SKM-1 (cell line): ENCODE results near the gene ZNF205.

Source experiments
- DNase-seq: peaks from one replicate; lab custom pipeline; 2025; ENCODE audit not compliant: unreplicated experiment; lab: John Stamatoyannopoulos, UW

Gene ZNF205

GRCh38 chr16:3101018-3101840 is 11.2 kb upstream of the ZNF205 start:
- DNase-seq, result peak; percentile 57

GRCh38 chr16:3101841-3102470 is 10.4 kb upstream of the ZNF205 start:
- DNase-seq, result no peak

- DNase-seq, result peak; percentile 62
Measured at GRCh38 chr16:3106205-3106928, 6.0 kb upstream of the ZNF205 start.

- no peak for DNase-seq
Measured at GRCh38 chr16:3112881-3113574, 642 bp downstream of the ZNF205 start.

DNA sequence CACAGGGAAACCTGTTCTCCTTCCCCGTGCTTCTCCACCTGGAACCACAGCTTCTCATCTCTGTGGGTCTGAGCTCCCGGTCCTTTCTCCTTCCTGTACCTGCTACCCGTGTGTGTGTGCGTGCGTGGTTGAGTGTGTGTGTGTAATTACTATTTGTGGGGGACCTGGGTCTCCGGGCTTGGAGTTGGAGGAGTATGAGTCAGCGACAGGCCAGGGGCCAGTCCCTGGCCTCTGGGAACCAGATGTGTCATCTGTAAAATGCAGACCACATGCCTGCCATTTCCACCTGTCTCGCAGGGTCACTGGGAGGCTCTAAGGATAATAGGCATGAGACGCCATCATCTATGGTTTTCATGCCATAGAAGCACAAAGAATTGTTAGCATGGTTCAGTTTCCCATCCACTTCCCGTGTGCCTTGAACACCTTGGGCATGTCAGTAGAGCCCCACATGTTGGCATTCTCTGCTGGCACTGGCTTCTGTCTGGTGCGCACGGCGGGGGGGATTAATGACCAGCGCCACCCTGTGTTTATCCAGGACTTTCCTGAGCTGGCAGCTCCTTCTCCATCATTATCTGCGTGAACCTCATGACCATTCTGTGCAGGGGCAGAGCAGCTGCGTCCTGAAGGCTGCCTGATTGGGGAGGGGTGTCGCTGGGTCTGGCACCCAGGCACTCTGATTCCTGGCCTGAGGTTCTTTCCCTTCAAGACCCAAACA is 1.5 kb downstream of the ZNF205 start:
- no peak for DNase-seq

GRCh38 chr16:3115003-3115402 is 2.6 kb downstream of the ZNF205 start:
- no peak for DNase-seq

DNA sequence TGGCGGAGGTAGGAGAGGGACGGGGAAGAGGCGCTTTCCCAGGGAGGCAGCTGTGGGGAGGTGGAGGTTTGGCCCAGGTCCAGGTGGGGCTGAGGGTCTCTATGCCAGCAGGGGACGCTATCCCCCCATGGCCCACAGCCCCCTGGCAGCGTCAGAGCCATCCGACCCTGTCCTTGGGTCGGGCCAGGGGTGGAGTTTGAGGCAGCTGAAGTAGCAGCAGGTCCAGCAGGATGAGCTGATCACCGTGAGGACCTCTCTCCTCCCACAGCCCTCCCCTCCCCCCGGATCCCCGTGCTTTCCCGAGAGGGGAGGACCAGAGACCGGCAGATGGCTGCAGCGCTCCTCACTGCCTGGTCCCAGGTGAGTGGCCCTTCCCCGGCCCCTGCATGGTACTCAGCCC is 3.2 kb downstream of the ZNF205 start:
- no peak for DNase-seq

- DNase-seq, result no peak
Measured at GRCh38 chr16:3118204-3118790, 5.9 kb downstream of the ZNF205 start.

GRCh38 chr16:3118846-3119245 is 6.5 kb downstream of the ZNF205 start:
- no peak for DNase-seq

- no peak for DNase-seq
Measured at GRCh38 chr16:3119286-3119685, 6.9 kb downstream of the ZNF205 start.

DNA sequence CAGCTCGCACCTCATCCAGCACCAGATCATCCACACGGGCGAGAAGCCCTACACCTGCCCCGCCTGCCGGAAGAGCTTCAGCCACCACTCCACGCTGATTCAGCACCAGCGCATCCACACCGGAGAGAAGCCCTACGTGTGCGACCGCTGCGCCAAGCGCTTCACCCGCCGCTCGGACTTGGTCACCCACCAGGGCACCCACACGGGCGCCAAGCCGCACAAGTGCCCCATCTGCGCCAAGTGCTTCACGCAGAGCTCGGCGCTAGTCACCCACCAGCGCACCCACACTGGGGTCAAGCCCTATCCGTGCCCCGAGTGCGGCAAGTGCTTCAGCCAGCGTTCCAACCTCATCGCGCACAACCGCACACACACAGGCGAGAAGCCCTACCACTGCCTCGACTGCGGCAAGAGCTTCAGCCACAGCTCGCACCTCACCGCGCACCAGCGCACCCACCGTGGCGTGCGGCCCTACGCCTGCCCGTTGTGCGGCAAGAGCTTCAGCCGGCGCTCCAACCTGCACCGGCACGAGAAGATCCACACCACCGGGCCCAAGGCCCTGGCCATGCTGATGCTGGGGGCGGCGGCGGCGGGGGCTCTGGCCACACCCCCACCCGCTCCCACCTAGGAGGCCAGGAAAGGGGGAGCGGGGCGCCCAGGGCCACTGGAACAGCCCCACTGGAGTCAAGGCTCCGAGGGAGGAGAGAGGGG is 7.5 kb downstream of the ZNF205 start:
- no peak for DNase-seq

DNA sequence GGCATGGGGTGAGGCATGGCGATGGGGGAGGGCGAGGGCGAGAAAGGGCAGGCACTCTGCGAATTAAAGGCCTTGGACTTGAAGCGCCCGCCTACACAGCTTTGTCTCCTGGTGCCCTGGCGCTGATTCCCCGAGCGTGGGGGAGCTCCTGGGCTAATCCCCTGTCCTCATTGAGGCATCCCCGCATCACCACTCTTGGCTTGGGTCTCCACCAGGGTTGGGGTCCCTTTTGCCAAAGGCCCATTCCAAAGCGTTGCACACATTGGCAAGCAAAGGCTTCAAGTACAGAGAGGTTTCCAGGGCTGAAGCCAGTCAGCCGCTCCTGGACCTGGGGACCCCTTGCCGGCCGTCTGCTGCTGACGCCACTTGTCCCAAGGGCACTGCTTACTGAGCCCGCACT is 8.0 kb downstream of the ZNF205 start:
- DNase-seq, result no peak

GRCh38 chr16:3121851-3122467 is 9.6 kb downstream of the ZNF205 start:
- DNase-seq, result no peak

DNA sequence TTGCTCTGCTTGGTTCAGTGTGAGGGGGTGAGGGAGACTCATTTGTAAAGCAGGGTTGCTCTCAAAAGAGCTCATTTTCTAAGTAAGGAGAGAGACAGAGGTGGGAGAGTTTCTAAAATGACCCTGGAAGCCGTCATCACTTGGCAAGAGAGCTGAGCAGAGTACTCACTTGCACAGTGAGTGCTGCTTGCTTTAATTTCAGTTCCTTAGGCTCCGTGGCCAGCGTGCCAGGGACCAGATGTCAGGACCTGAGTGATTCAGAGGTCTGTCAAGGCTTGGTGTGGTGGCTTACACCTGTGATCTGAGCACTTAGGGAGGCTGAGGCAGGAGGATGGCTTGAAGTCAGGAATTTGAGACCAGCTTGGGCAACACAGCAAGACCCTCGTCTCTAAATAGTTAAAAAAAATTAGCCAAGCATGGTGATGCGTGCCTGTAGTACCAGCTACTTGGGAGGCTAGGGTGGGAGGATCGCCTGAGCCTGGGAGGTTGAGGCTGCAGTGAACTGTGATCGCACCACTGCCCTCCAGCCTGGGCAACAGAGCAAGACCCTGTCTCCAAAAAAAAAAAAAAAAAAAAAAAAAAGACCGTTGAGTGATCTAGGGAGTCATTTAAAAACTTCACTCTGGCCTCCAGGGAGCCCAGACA is 10.7 kb downstream of the ZNF205 start:
- DNase-seq, result no peak

GRCh38 chr16:3123986-3124886 is 11.8 kb downstream of the ZNF205 start:
- DNase-seq, result peak; percentile 91

- no peak for DNase-seq
Measured at GRCh38 chr16:3127745-3128144, 15.4 kb downstream of the ZNF205 start.
